OCI-LY7 (cell line): ENCODE results near the gene ZNF594. TPM values are rescaled to one million over a fixed set of nuclear protein-coding genes. Genes with fewer than 3 reads are reported as not detected.

ENCODE experiments used
- BruUV-seq: library from RNA; stranded (reverse); fragments of 400-500 nt; replicated peaks from 2 replicates; lab custom pipeline; 2021; lab: Mats Ljungman, UMichigan
- CTCF ChIA-PET: fragments of 300-600 bp; sonication (Branson Sonifier 250); formaldehyde crosslinking; loops from one replicate; lab custom pipeline; 2022; ENCODE audit warnings: antibody characterized with exemption; ENCODE audit not compliant: unreplicated experiment; lab: Charles Lee
- POLR2A ChIA-PET: fragments of 300-600 bp; sonication (Branson Sonifier 250); formaldehyde crosslinking; loops from one replicate; lab custom pipeline; 2022; ENCODE audit warnings: antibody characterized with exemption; lab: Charles Lee
- DNase-seq: peaks from one replicate; pipeline ENCODE4 v3.0.0-alpha.2; 2015; ENCODE audit warnings: low spot score
- H2AFZ ChIP-seq: fragments of 200-600 bp; sonication (generic), shearing (Covaris generic); 2 replicates; pipeline ENCODE4 v1.6.1; 2014; ENCODE audit warnings: mild to moderate bottlenecking, antibody characterized with exemption, low read length, moderate library complexity
- H3K27ac ChIP-seq: fragments of 200-600 bp; sonication (generic); 2 replicates; pipeline ENCODE4 v1.5.1; 2014; ENCODE audit warnings: mixed run types, low read depth, mild to moderate bottlenecking, moderate library complexity, low read length, inconsistent platforms; ENCODE audit not compliant: poor library complexity, severe bottlenecking
- H3K36me3 ChIP-seq: fragments of 200-600 bp; sonication (generic); 2 replicates; pipeline ENCODE4 v1.6.1; 2014; ENCODE audit warnings: mild to moderate bottlenecking, antibody characterized with exemption, low read length, moderate library complexity, mixed read lengths; ENCODE audit not compliant: insufficient read depth
- H3K4me1 ChIP-seq: fragments of 200-600 bp; sonication (generic); 2 replicates; pipeline ENCODE4 v1.5.1; 2014; ENCODE audit warnings: mild to moderate bottlenecking, low read length; ENCODE audit not compliant: insufficient read depth, poor library complexity, severe bottlenecking
- H3K4me2 ChIP-seq: fragments of 200-600 bp; sonication (generic); 2 replicates; pipeline ENCODE4 v1.6.1; 2014; ENCODE audit warnings: mild to moderate bottlenecking, low read length
- H3K4me3 ChIP-seq: fragments of 200-600 bp; sonication (generic); 2 replicates; pipeline ENCODE4 v1.5.1; 2014; ENCODE audit warnings: mild to moderate bottlenecking, low read depth, low read length; ENCODE audit not compliant: poor library complexity, severe bottlenecking
- H3K79me2 ChIP-seq: fragments of 200-600 bp; sonication (generic); 2 replicates; pipeline ENCODE4 v1.6.1; 2016; ENCODE audit warnings: low read depth, mild to moderate bottlenecking, low read length, moderate library complexity, mixed read lengths; ENCODE audit not compliant: insufficient read depth
- H3K9me2 ChIP-seq: fragments of 200-600 bp; sonication (generic); 2 replicates; pipeline ENCODE4 v1.6.1; 2016; ENCODE audit warnings: mild to moderate bottlenecking, low read length, mixed read lengths; ENCODE audit not compliant: insufficient read depth
- H3K9me3 ChIP-seq: fragments of 200-600 bp; sonication (generic); 2 replicates; pipeline ENCODE4 v1.6.1; 2014; ENCODE audit warnings: mild to moderate bottlenecking, mixed run types, low read length, mixed read lengths
- H4K20me1 ChIP-seq: fragments of 200-600 bp; sonication (generic); 2 replicates; pipeline ENCODE4 v1.6.1; 2014; ENCODE audit warnings: mild to moderate bottlenecking, antibody characterized with exemption, low read length, moderate library complexity, mixed read lengths; ENCODE audit not compliant: insufficient read depth
- EZH2phosphoT487 ChIP-seq: fragments of 200-600 bp; sonication (generic); IDR thresholded peaks from 2 replicates; pipeline ENCODE4 v1.6.1; 2018; ENCODE audit warnings: low read depth, borderline replicate concordance, mild to moderate bottlenecking, mixed run types, antibody characterized with exemption, low read length, moderate library complexity, mixed read lengths
- intact Hi-C: fragments of 100-400 bp; cut with micrococcal nuclease; formaldehyde crosslinking; loops from one replicate; pipeline ENCODE4 v1.10.0; 2022; ENCODE audit not compliant: unreplicated experiment
- total RNA-seq, 2 experiments: library from RNA; depleted of rRNA in 1 of 2; stranded (reverse); fragments of >200 nt in 1 of 2; shearing (Covaris generic) in 1 of 2; gene quantifications; 2 replicates each; pipeline ENCODE4 v1.2.3, GENCODE V29; 2014 to 2022
- TF ChIP-seq, protein P1 (sequence below): fragments of 200-600 bp; sonication (generic); conservative IDR thresholded peaks from 2 replicates; pipeline ENCODE4 v1.5.1; 2014; ENCODE audit warnings: mild to moderate bottlenecking, antibody characterized with exemption, low read length, moderate library complexity, mixed read lengths

ZNF594 gene
- total RNA-seq, 2 experiments from 2014 or later: 32.1 to 43.4 TPM

- Histone ChIP-seq H3K36me3 (no peaks in the 10 kb centered on the region), H4K20me1 (no peaks in the 10 kb centered on the region), H3K4me3 (no peak overlapping the region), H3K4me1 (peaks cover 16% of the 10 kb centered on the region), H3K9me3 (no peaks in the 10 kb centered on the region), H3K27ac (no peak overlapping the region), H3K4me2 (no peak overlapping the region), H2AFZ (no peak overlapping the region), H3K79me2 (no peaks in the 10 kb centered on the region), H3K9me2 (no peaks in the 10 kb centered on the region)
- POLR2A ChIA-PET: no interaction called here
- TF ChIP-seq EZH2phosphoT487: no peak
- TF ChIP-seq, protein P1, sequence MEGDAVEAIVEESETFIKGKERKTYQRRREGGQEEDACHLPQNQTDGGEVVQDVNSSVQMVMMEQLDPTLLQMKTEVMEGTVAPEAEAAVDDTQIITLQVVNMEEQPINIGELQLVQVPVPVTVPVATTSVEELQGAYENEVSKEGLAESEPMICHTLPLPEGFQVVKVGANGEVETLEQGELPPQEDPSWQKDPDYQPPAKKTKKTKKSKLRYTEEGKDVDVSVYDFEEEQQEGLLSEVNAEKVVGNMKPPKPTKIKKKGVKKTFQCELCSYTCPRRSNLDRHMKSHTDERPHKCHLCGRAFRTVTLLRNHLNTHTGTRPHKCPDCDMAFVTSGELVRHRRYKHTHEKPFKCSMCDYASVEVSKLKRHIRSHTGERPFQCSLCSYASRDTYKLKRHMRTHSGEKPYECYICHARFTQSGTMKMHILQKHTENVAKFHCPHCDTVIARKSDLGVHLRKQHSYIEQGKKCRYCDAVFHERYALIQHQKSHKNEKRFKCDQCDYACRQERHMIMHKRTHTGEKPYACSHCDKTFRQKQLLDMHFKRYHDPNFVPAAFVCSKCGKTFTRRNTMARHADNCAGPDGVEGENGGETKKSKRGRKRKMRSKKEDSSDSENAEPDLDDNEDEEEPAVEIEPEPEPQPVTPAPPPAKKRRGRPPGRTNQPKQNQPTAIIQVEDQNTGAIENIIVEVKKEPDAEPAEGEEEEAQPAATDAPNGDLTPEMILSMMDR: no peak
- no peak for DNase-seq
- no TSS peak for BruUV-seq
- CTCF ChIA-PET: interaction anchor here (0.6 kb wide), 1 partner anchor 36 kb away, joined by 3 read pairs; no protein-coding TSS in a partner anchor
- intact Hi-C loops: no loop called here
Observed at GRCh38 chr17:5203908-5204294, 12.2 kb upstream of the ZNF594 start.

- H2AFZ ChIP-seq: no peak overlapping the region
- H3K9me2 ChIP-seq: no peaks in the 10 kb centered on the region
- no peaks in the 10 kb centered on the region for H3K9me3 ChIP-seq
- intact Hi-C loops: no loop called here
- ChIA-PET POLR2A (interaction anchor here (1.1 kb wide), 1 partner anchor 34 kb away, joined by 4 read pairs; no protein-coding TSS in a partner anchor), CTCF (no interaction called here)
- no peaks in the 10 kb centered on the region for H4K20me1 ChIP-seq
- no TSS peak for BruUV-seq
- no peaks in the 10 kb centered on the region for H3K79me2 ChIP-seq
- H3K4me2 ChIP-seq: no peak overlapping the region
- H3K4me1 ChIP-seq: peaks cover 22% of the 10 kb centered on the region
- TF ChIP-seq, protein P1: no peak
- no peak for TF ChIP-seq EZH2phosphoT487
- no peak for DNase-seq
- H3K4me3 ChIP-seq: no peak overlapping the region
- no peaks in the 10 kb centered on the region for H3K36me3 ChIP-seq
- no peak overlapping the region for H3K27ac ChIP-seq
Observed at GRCh38 chr17:5203178-5203907, 11.7 kb upstream of the ZNF594 start.

DNA sequence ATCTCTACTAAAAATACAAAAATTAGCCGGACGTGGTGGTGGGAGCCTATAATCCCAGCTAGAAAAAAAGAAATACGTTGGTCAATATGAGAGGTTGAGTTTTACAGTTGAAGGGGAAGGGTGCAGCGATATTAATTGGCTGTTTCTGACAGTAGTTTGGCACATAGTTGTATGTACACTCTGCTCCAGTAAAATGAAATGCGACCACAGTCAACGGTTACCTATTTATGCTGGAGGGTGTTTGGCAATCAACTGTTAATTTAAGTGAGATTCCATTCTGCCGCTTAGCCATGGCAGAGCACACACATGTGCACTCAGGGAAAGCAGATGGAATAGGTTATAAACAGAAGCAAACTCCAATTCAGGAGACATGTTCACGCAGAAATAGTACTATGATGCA lies 9.3 kb upstream of the ZNF594 start:
- DNase-seq: no peak
- no peaks in the 10 kb centered on the region for H3K79me2 ChIP-seq
- no TSS peak for BruUV-seq
- no peak for TF ChIP-seq EZH2phosphoT487
- TF ChIP-seq, protein P1: no peak
- no peak overlapping the region for H3K27ac ChIP-seq
- H3K4me2 ChIP-seq: no peak overlapping the region
- no peaks in the 10 kb centered on the region for H4K20me1 ChIP-seq
- CTCF ChIA-PET: interaction anchor here (1.3 kb wide), 1 partner anchor 12 kb away, joined by 3 read pairs; no protein-coding TSS in a partner anchor
- no peak overlapping the region for H3K4me3 ChIP-seq
- no peaks in the 10 kb centered on the region for H3K9me3 ChIP-seq
- peaks cover 39% of the 10 kb centered on the region for H3K4me1 ChIP-seq
- H2AFZ ChIP-seq: peak overlapping the region; percentile 14; the same call in 1 of the 2 replicates
- no peaks in the 10 kb centered on the region for H3K36me3 ChIP-seq
- POLR2A ChIA-PET: interaction anchor here (1.0 to 1.7 kb wide), 4 partner anchors 10 to 36 kb away, joined by 3 to 8 read pairs (median 4); no protein-coding TSS in a partner anchor
- H3K9me2 ChIP-seq: no peaks in the 10 kb centered on the region
- intact Hi-C loops: no loop called here
